ENCODE measurements around the gene TUBB1.
"Not testable (repeated sequence)": the region's sequence is repeated elsewhere in the genome, so short reads cannot be mapped to it uniquely, and the experiment has no call there.

The TUBB1 gene

GRCh38 chr20:59006864-59007664 lies 12.2 kb upstream of the TUBB1 start, which contains the start of gene CTSZ:
Gene CTSZ, minus strand, starts transcription at chr20:59007254. Its CDS starts 126 bp downstream, at chr20:59007128.
- DNase-seq, result peak; percentile 53

GRCh38 chr20:59007665-59008511 lies 11.3 kb upstream of the TUBB1 start:
- DNase-seq, result no peak

- no peak for DNase-seq
Observed at GRCh38 chr20:59008715-59009336, 10.4 kb upstream of the TUBB1 start.

- DNase-seq, result peak; percentile 30
Observed at GRCh38 chr20:59010321-59010994, 8.8 kb upstream of the TUBB1 start.

- DNase-seq, result peak; percentile 94
Observed at GRCh38 chr20:59010995-59011873, 8.0 kb upstream of the TUBB1 start.

GRCh38 chr20:59011874-59012157 lies 7.4 kb upstream of the TUBB1 start:
- DNase-seq, result not testable (repeated sequence)

- DNase-seq, result no peak
Observed at GRCh38 chr20:59013031-59013951, 5.9 kb upstream of the TUBB1 start.

- DNase-seq, result peak; percentile 35
Observed at GRCh38 chr20:59013959-59014608, 5.1 kb upstream of the TUBB1 start.

GRCh38 chr20:59014680-59015389 lies 4.4 kb upstream of the TUBB1 start:
- no peak for DNase-seq

GRCh38 chr20:59015411-59015810 lies 3.8 kb upstream of the TUBB1 start:
- DNase-seq, result no peak

GRCh38 chr20:59015812-59016711 lies 3.2 kb upstream of the TUBB1 start:
- DNase-seq, result no peak

- DNase-seq, result no peak
Observed at GRCh38 chr20:59016795-59017492, 2.3 kb upstream of the TUBB1 start.

GRCh38 chr20:59017493-59018231 lies 1.6 kb upstream of the TUBB1 start:
- no peak for DNase-seq

GRCh38 chr20:59018817-59019216 lies 412 bp upstream of the TUBB1 start:
- DNase-seq, result no peak

GRCh38 chr20:59020938-59021551 lies 1.8 kb downstream of the TUBB1 start:
- peak; percentile 55 for DNase-seq

- DNase-seq, result no peak
Observed at GRCh38 chr20:59022754-59023153, 3.5 kb downstream of the TUBB1 start.

GRCh38 chr20:59023616-59024015 lies 4.4 kb downstream of the TUBB1 start:
- no peak for DNase-seq

All from fibroblast of skin of right biceps (primary cell).